ENCODE data around the gene TSPAN11. TPM values are rescaled to one million over a fixed set of nuclear protein-coding genes. Genes with fewer than 3 reads are reported as not detected.

Gene TSPAN11
- total and polyA plus RNA-seq, 2 of the 4 experiments (the other 2 are of a cell fraction), result 0.18 to 0.26 TPM

DNA sequence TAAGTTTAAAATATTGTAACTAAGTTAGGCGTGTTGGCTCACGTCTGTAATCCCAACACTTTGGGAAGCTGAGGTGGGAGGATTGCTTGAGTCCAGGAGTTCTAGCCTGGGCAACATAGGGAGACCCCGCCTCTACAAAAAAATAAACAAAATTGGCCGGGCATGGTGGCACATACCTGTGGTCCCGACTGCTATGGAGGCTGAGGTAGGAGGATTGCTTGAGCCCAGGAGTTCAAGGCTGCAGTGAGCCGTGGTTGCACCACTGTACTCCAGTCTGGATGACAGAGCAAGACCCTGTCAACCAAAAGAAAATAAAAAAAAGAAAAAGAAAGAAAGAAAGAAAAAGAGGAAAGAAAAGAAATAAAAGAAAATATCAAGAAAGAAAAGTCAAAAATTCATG lies 72.5 kb downstream of the TSPAN11 start:
- POLR2A ChIA-PET (ENCODE audit: unreplicated experiment), result no interaction called here
- no peak for TF ChIP-seq RCOR1 (IDR thresholded peaks at IDR 0.05; ENCODE audit: insufficient replicate concordance, low read length)
- no peak for TF ChIP-seq CEBPB (IDR thresholded peaks at IDR 0.05; ENCODE audit: low read depth, low read length)
- TF ChIP-seq, protein P1, sequence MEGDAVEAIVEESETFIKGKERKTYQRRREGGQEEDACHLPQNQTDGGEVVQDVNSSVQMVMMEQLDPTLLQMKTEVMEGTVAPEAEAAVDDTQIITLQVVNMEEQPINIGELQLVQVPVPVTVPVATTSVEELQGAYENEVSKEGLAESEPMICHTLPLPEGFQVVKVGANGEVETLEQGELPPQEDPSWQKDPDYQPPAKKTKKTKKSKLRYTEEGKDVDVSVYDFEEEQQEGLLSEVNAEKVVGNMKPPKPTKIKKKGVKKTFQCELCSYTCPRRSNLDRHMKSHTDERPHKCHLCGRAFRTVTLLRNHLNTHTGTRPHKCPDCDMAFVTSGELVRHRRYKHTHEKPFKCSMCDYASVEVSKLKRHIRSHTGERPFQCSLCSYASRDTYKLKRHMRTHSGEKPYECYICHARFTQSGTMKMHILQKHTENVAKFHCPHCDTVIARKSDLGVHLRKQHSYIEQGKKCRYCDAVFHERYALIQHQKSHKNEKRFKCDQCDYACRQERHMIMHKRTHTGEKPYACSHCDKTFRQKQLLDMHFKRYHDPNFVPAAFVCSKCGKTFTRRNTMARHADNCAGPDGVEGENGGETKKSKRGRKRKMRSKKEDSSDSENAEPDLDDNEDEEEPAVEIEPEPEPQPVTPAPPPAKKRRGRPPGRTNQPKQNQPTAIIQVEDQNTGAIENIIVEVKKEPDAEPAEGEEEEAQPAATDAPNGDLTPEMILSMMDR (conservative IDR thresholded peaks at IDR 0.05; ENCODE audit: low read depth, low read length), result no peak

More for the DNA sequence above, 72.5 kb downstream of the TSPAN11 start:
- Histone ChIP-seq H3K4me2 (ENCODE audit: low read depth, low read length) (no peak overlapping the region), H2AK9ac (replicated peaks; ENCODE audit: low read depth, low read length, poor library complexity) (no peak overlapping the region), H3K18ac (ENCODE audit: low read depth, low read length) (no peak overlapping the region), H2BK20ac (ENCODE audit: low read depth, low read length) (no peak overlapping the region), H3K36me3 (ENCODE audit: control insufficient read depth, insufficient read depth, low read length) (no peaks in the 10 kb centered on the region), H3K14ac (replicated peaks; ENCODE audit: low read depth, low read length) (no peak overlapping the region), H2BK15ac (ENCODE audit: low read depth, low read length) (no peak overlapping the region), H3K23ac (ENCODE audit: low read depth, low read length) (no peak overlapping the region), H2BK120ac (ENCODE audit: low read depth, low read length) (no peak overlapping the region), H2AK5ac (ENCODE audit: low read depth, low read length) (no peak overlapping the region), H3K79me1 (ENCODE audit: low read depth in 1 of 2, low read length in 2 of 2) (no peaks in the 10 kb centered on the region), H2AFZ (replicated peaks; ENCODE audit: low read length, poor library complexity) (no peak overlapping the region), H3K56ac (ENCODE audit: extremely low read depth, insufficient read depth, low read length) (no peak overlapping the region), H4K5ac (ENCODE audit: low read depth, low read length) (no peak overlapping the region), H4K20me1 (ENCODE audit: insufficient read depth, low read length) (no peaks in the 10 kb centered on the region; the same call in 1 of the 2 replicates), H3K4ac (ENCODE audit: low read depth, low read length) (no peak overlapping the region), H3K9ac (ENCODE audit: low read depth, low read length) (no peak overlapping the region), H4K8ac (ENCODE audit: low read depth in 2 of 2, low read length in 2 of 2) (no peak overlapping the region), H3K27me3 (ENCODE audit: control insufficient read depth, insufficient read depth, low read length) (peaks cover 1% of the 10 kb centered on the region; the same call in 1 of the 2 replicates), H3K9me3 (ENCODE audit: control insufficient read depth, insufficient read depth, low read length) (no peaks in the 10 kb centered on the region), H3K4me3 (ENCODE audit: insufficient read depth, low read depth, low read length) (no peak overlapping the region), H4K91ac (ENCODE audit: insufficient read depth, low read depth, low read length) (no peak overlapping the region), H3K9me1 (ENCODE audit: insufficient read depth, low read length) (peaks cover 25% of the 10 kb centered on the region; the same call in 1 of the 2 replicates), H2BK5ac (ENCODE audit: low read depth, low read length, poor library complexity, severe bottlenecking) (no peak overlapping the region), H3K27ac (ENCODE audit: insufficient read depth, low read length) (no peak overlapping the region), H3K4me1 (ENCODE audit: control insufficient read depth, insufficient read depth, low read length) (peaks cover 15% of the 10 kb centered on the region)
- in situ Hi-C loops (cut with MboI; ENCODE audit: low sequenced_read_pairs), result no loop called here
- no TSS peak for BruUV-seq (replicated peaks)
- intact Hi-C loops (cut with micrococcal nuclease), result no loop called here
- DNase-seq (no peak), ATAC-seq (ENCODE audit: low read depth) (no peak)
- dilution Hi-C loops (cut with HindIII; ENCODE audit: low sequenced_read_pairs, unreplicated experiment), result no loop called here
- WGBS, 2 experiments (ENCODE audit: extremely low coverage in 2 of 2, insufficient read length in 1 of 2), result no CpG with 5 or more reads among the region's 6 CpGs
- CTCF ChIA-PET, result interaction anchor here (0.7 kb wide), 1 partner anchor 250 kb away, joined by 4 read pairs; no protein-coding TSS in a partner anchor

Data from IMR-90 (cell line).